Measurements from ENCODE around the gene SNX24. TPM values are rescaled to one million over a fixed set of nuclear protein-coding genes. Genes with fewer than 3 reads are reported as not detected.

SNX24 gene
- total and polyA plus RNA-seq, 2 of the 4 experiments (the other 2 are of a cell fraction): 13.8 to 15.0 TPM

- POLR2A ChIA-PET (ENCODE audit: unreplicated experiment): no interaction called here
- no peak overlapping the region for H3K4me3 ChIP-seq (ENCODE audit: insufficient read depth, low read depth, low read length)
- in situ Hi-C loops (cut with MboI; ENCODE audit: low sequenced_read_pairs) (no loop called here), dilution Hi-C loops (cut with HindIII; ENCODE audit: low sequenced_read_pairs, unreplicated experiment) (no loop called here), intact Hi-C loops (cut with micrococcal nuclease) (no loop called here)
- H3K14ac ChIP-seq (replicated peaks; ENCODE audit: low read depth, low read length): no peak overlapping the region
- CTCF ChIA-PET: no interaction called here
- no peak overlapping the region for H2BK20ac ChIP-seq (ENCODE audit: low read depth, low read length)
- no peaks in the 10 kb centered on the region for H3K9me1 ChIP-seq (ENCODE audit: insufficient read depth, low read length)
- no peak overlapping the region for H3K4ac ChIP-seq (ENCODE audit: low read depth, low read length)
- WGBS, 2 experiments (ENCODE audit: extremely low coverage in 2 of 2, insufficient read length in 1 of 2): 92% methylated on average over 2 of the region's 3 CpGs; no CpG with 5 or more reads in 1 of the 2 experiments
- TF ChIP-seq ELK1 (IDR thresholded peaks at IDR 0.05; ENCODE audit: borderline replicate concordance, low read depth, low read length) (no peak), RFX5 (IDR thresholded peaks at IDR 0.05; ENCODE audit: low read depth, low read length) (no peak), BHLHE40 (IDR thresholded peaks at IDR 0.05; ENCODE audit: low read depth, low read length) (no peak), CEBPB (IDR thresholded peaks at IDR 0.05; ENCODE audit: low read depth, low read length) (no peak), FOS (IDR thresholded peaks at IDR 0.05; ENCODE audit: low read depth, low read length) (no peak), MAFK (IDR thresholded peaks at IDR 0.05; ENCODE audit: low read depth, low read length) (no peak), CHD1 (IDR thresholded peaks at IDR 0.05; ENCODE audit: low read depth, low read length) (no peak), RCOR1 (IDR thresholded peaks at IDR 0.05; ENCODE audit: insufficient replicate concordance, low read length) (no peak), MAZ (IDR thresholded peaks at IDR 0.05; ENCODE audit: borderline replicate concordance, low read depth, low read length) (no peak)
- TF ChIP-seq, protein P1, sequence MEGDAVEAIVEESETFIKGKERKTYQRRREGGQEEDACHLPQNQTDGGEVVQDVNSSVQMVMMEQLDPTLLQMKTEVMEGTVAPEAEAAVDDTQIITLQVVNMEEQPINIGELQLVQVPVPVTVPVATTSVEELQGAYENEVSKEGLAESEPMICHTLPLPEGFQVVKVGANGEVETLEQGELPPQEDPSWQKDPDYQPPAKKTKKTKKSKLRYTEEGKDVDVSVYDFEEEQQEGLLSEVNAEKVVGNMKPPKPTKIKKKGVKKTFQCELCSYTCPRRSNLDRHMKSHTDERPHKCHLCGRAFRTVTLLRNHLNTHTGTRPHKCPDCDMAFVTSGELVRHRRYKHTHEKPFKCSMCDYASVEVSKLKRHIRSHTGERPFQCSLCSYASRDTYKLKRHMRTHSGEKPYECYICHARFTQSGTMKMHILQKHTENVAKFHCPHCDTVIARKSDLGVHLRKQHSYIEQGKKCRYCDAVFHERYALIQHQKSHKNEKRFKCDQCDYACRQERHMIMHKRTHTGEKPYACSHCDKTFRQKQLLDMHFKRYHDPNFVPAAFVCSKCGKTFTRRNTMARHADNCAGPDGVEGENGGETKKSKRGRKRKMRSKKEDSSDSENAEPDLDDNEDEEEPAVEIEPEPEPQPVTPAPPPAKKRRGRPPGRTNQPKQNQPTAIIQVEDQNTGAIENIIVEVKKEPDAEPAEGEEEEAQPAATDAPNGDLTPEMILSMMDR (conservative IDR thresholded peaks at IDR 0.05; ENCODE audit: low read depth, low read length): no peak
- no peak overlapping the region for H2BK5ac ChIP-seq (ENCODE audit: low read depth, low read length, poor library complexity, severe bottlenecking)
- no peaks in the 10 kb centered on the region for H3K27me3 ChIP-seq (ENCODE audit: control insufficient read depth, insufficient read depth, low read length)
- H4K20me1 ChIP-seq (ENCODE audit: insufficient read depth, low read length): no peaks in the 10 kb centered on the region
- H3K9me3 ChIP-seq (ENCODE audit: control insufficient read depth, insufficient read depth, low read length): no peaks in the 10 kb centered on the region
- no peak overlapping the region for H2AK5ac ChIP-seq (ENCODE audit: low read depth, low read length)
- ATAC-seq (ENCODE audit: low read depth) (no peak), DNase-seq (no peak)
- no peak overlapping the region for H3K23ac ChIP-seq (ENCODE audit: low read depth, low read length)
- H2AFZ ChIP-seq (replicated peaks; ENCODE audit: low read length, poor library complexity): no peak overlapping the region
- H3K4me1 ChIP-seq (ENCODE audit: control insufficient read depth, insufficient read depth, low read length): no peaks in the 10 kb centered on the region
- H3K4me2 ChIP-seq (ENCODE audit: low read depth, low read length): no peak overlapping the region
- no peaks in the 10 kb centered on the region for H3K79me1 ChIP-seq (ENCODE audit: low read depth in 1 of 2, low read length in 2 of 2)
- no peak overlapping the region for H3K56ac ChIP-seq (ENCODE audit: extremely low read depth, insufficient read depth, low read length)
- no TSS peak for BruUV-seq (replicated peaks)
- H2BK120ac ChIP-seq (ENCODE audit: low read depth, low read length): no peak overlapping the region
- H2BK15ac ChIP-seq (ENCODE audit: low read depth, low read length): no peak overlapping the region
- no peak overlapping the region for H4K5ac ChIP-seq (ENCODE audit: low read depth, low read length)
- H3K36me3 ChIP-seq (ENCODE audit: control insufficient read depth, insufficient read depth, low read length): no peaks in the 10 kb centered on the region
- no peak overlapping the region for H3K18ac ChIP-seq (ENCODE audit: low read depth, low read length)
- no peak overlapping the region for H4K8ac ChIP-seq (ENCODE audit: low read depth in 2 of 2, low read length in 2 of 2)
- no peak overlapping the region for H3K9ac ChIP-seq (ENCODE audit: low read depth, low read length)
- no peak overlapping the region for H4K91ac ChIP-seq (ENCODE audit: insufficient read depth, low read depth, low read length)
- no peak overlapping the region for H3K27ac ChIP-seq (ENCODE audit: insufficient read depth, low read length)
- H2AK9ac ChIP-seq (replicated peaks; ENCODE audit: low read depth, low read length, poor library complexity): no peak overlapping the region
Measured at GRCh38 chr5:122996091-122996490, 150.7 kb downstream of the SNX24 start.
